GM12875 (cell line): ENCODE measurements around the gene USF2.

ENCODE experiments used
- H3K4me3 ChIP-seq: one replicate; pipeline ENCODE4 v1.5.1; 2011; ENCODE audit warnings: low read depth, low read length, control low read depth
- CTCF ChIP-seq: IDR thresholded peaks from 2 replicates; pipeline ENCODE4 v1.5.1; 2011; ENCODE audit warnings: low read depth, mild to moderate bottlenecking, control low read depth, inconsistent platforms, low read length, moderate library complexity, borderline replicate concordance; ENCODE audit not compliant: insufficient read depth

USF2 gene

GRCh38 chr19:35306473-35307246 lies 37.9 kb downstream of the USF2 start:
- H3K4me3 ChIP-seq = no peak overlapping the region
- TF ChIP-seq CTCF = peak; percentile 56; the same call in 1 of the 2 replicates

DNA sequence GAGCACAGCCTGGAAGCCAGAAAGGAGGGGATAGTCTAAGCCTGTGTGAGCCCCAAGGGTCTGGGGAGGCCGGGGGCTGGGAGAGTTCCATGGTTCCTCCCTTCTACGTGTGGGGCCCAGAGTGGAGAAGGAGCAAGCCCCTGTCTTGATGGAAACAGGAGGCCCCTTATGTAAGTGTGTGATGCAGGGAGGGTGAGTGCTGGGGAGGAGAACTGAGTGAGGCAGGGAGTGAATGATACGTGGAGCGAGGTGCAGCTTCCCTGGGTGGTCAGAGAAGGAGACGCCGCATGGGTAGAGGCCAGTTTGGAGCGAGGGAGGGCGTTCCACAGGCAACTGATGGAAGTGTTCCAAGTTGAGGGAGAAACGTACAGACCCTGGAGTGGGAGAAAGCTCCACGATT lies 39.2 kb downstream of the USF2 start:
- H3K4me3 ChIP-seq = no peak overlapping the region
- no peak for TF ChIP-seq CTCF

DNA sequence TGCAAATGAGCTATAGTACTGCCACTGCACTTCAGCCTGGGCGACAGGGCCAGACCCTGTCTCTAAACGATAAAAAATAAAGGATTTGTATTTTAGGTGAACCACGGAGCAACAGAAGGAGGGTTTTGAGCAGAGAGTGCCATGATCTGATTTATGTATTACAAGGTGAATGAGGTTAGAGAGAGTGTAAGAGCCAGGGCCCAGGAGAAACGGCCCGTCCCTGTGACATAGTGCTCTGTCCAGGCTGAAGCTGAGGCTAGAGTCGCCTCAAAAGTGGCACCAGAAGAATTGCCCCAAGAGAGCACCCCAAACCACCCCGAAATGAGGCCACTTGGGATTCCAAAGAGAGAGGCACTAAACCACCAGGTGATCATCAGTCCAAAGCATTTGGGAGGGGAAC lies 40.1 kb downstream of the USF2 start:
- no peak overlapping the region for H3K4me3 ChIP-seq
- TF ChIP-seq CTCF = no peak

- no peak overlapping the region for H3K4me3 ChIP-seq
- TF ChIP-seq CTCF = no peak
Measured at GRCh38 chr19:35309481-35310279, 40.9 kb downstream of the USF2 start.

- no peak overlapping the region for H3K4me3 ChIP-seq
- no peak for TF ChIP-seq CTCF
Measured at GRCh38 chr19:35310331-35310730, 41.6 kb downstream of the USF2 start.

GRCh38 chr19:35310811-35311465 lies 42.2 kb downstream of the USF2 start:
- no peak overlapping the region for H3K4me3 ChIP-seq
- TF ChIP-seq CTCF = no peak
